Right atrium auricular region (tissue), 2 donors: ENCODE measurements around the gene KASH5. TPM values are rescaled to one million over a fixed set of nuclear protein-coding genes. Genes with fewer than 3 reads are reported as not detected.
A peak's percentile ranks its signal among the peaks of the same experiment; 100 is the strongest.
"Not testable (repeated sequence)": the region's sequence is repeated elsewhere in the genome, so short reads cannot be mapped to it uniquely, and the experiment has no call there.

Experiments
- DNase-seq: peaks from one replicate; pipeline ENCODE4 v3.0.0-alpha.2; 2019; ENCODE audit warnings: low spot score
- H3K27ac ChIP-seq, 2 donors: fragments of 200-600 bp; sonication (generic); 1 replicate in 1 of 2; 2 replicates in 1 of 2; pipeline ENCODE4 v1.5.1; 2016 to 2019
- H3K27me3 ChIP-seq, 2 donors: fragments of 200-600 bp; sonication (generic); one replicate each; pipeline versions ENCODE4 v1.5.1 to v1.6.0; 2017 to 2019
- H3K36me3 ChIP-seq: fragments of 200-600 bp; sonication (generic); one replicate; pipeline ENCODE4 v1.5.1; 2016
- H3K4me1 ChIP-seq, 2 donors: fragments of 200-600 bp; sonication (generic); one replicate each; pipeline versions ENCODE4 v1.5.1 to v1.6.0; 2017 to 2019
- H3K4me3 ChIP-seq, 2 donors: fragments of 200-600 bp; sonication (generic); 1 replicate in 1 of 2; 2 replicates in 1 of 2; pipeline ENCODE4 v1.5.1; 2017 to 2019; ENCODE audit warnings: mild to moderate bottlenecking in 1 of 2, moderate library complexity in 1 of 2
- H3K9me3 ChIP-seq, 2 donors: fragments of 200-600 bp; sonication (generic); one replicate each; pipeline ENCODE4 v1.5.1; 2019
- CTCF ChIP-seq, 2 donors: fragments of 200-600 bp; sonication (generic); IDR thresholded peaks; one replicate each; pipeline ENCODE4 v1.5.1; 2019; ENCODE audit warnings: antibody characterized with exemption in 2 of 2
- total RNA-seq, 2 donors: library from RNA; depleted of rRNA; stranded (reverse); fragments of >200 nt; gene quantifications; one replicate each; pipeline ENCODE4 v1.1.0, GENCODE V29; 2016

Gene KASH5
- total RNA-seq, 2 donors from 2014 or later: not detected

- no peaks in the 10 kb centered on the region for H3K27me3 ChIP-seq
- DNase-seq: no peak
- peak overlapping the region; percentile 44 to 61 for H3K4me3 ChIP-seq
- no peak for TF ChIP-seq CTCF (IDR thresholded peaks at IDR 0.05)
- H3K9me3 ChIP-seq: no peaks in the 10 kb centered on the region
- peaks cover 5% of the 10 kb centered on the region for H3K36me3 ChIP-seq
- peak overlapping the region; percentile 89 to 95 for H3K27ac ChIP-seq
- peaks cover 0 to 27% of the 10 kb centered on the region in 2 donors for H3K4me1 ChIP-seq
These were observed 65.8 kb downstream of the KASH5 start for GRCh38 chr19:49453757-49454240.

- H3K4me1 ChIP-seq: peaks cover 0 to 25% of the 10 kb centered on the region in 2 donors
- DNase-seq: no peak
- H3K27me3 ChIP-seq: no peaks in the 10 kb centered on the region
- no peak for TF ChIP-seq CTCF (IDR thresholded peaks at IDR 0.05)
- no peak overlapping the region for H3K4me3 ChIP-seq
- H3K9me3 ChIP-seq: no peaks in the 10 kb centered on the region
- H3K27ac ChIP-seq: peak overlapping the region; percentile 57 to 61
- peaks cover 4% of the 10 kb centered on the region for H3K36me3 ChIP-seq
These were observed 67.7 kb downstream of the KASH5 start for GRCh38 chr19:49455773-49456172.

- no peak for TF ChIP-seq CTCF (IDR thresholded peaks at IDR 0.05)
- peaks cover 4% of the 10 kb centered on the region for H3K36me3 ChIP-seq
- H3K4me3 ChIP-seq: no peak overlapping the region
- peak overlapping the region; percentile 57 to 61 for H3K27ac ChIP-seq
- no peak for DNase-seq
- no peaks in the 10 kb centered on the region for H3K27me3 ChIP-seq
- H3K4me1 ChIP-seq: peaks cover 0 to 19% of the 10 kb centered on the region in 2 donors
- no peaks in the 10 kb centered on the region for H3K9me3 ChIP-seq
These were observed 68.3 kb downstream of the KASH5 start for GRCh38 chr19:49456326-49456725.

GRCh38 chr19:49458567-49458903 lies 70.5 kb downstream of the KASH5 start:
- H3K4me3 ChIP-seq: no peak overlapping the region
- H3K4me1 ChIP-seq: peaks cover 0 to 13% of the 10 kb centered on the region in 2 donors
- no peaks in the 10 kb centered on the region for H3K27me3 ChIP-seq
- DNase-seq: no peak
- no peak for TF ChIP-seq CTCF (IDR thresholded peaks at IDR 0.05)
- peak overlapping the region in 1 of 2 donors; percentile 56 for H3K27ac ChIP-seq
- H3K9me3 ChIP-seq: no peaks in the 10 kb centered on the region
- H3K36me3 ChIP-seq: peaks cover 4% of the 10 kb centered on the region

GRCh38 chr19:49459388-49459787 lies 71.3 kb downstream of the KASH5 start:
- Histone ChIP-seq H3K36me3 (peaks cover 6% of the 10 kb centered on the region), H3K27ac (no peak overlapping the region), H3K4me3 (no peak overlapping the region), H3K4me1 (peaks cover 0 to 5% of the 10 kb centered on the region in 2 donors), H3K27me3 (no peaks in the 10 kb centered on the region), H3K9me3 (no peaks in the 10 kb centered on the region)
- TF ChIP-seq CTCF (IDR thresholded peaks at IDR 0.05): no peak
- no peak for DNase-seq

GRCh38 chr19:49461130-49461529 lies 73.1 kb downstream of the KASH5 start:
- not testable (repeated sequence) for H3K36me3 ChIP-seq, H3K9me3 ChIP-seq, H3K27ac ChIP-seq, H3K4me3 ChIP-seq, H3K27me3 ChIP-seq, H3K4me1 ChIP-seq, DNase-seq
